ENCODE results near the gene CTAGE15.
"Not testable (repeated sequence)": the region's sequence is repeated elsewhere in the genome, so short reads cannot be mapped to it uniquely, and the experiment has no call there.

DNA sequence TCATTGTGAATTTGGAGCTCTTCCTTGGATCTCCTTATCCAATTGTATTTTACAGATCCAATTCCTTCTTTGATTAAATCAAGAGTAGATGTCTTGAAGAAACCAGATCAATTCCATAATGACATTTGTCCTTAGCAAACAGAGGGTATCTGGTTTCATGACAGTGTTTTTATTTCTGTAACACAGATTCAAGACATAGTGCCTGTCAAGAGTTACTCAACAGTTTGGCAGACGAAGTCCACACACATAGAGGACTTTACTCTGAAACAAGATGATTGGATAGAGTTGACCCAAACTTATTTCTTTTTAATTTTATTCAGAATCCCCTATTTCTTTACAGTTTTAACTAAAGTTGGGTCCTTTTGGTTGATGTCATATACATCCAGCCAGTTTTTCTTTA, 34.5 kb downstream of the CTAGE15 start:
- TF ChIP-seq, protein P1, sequence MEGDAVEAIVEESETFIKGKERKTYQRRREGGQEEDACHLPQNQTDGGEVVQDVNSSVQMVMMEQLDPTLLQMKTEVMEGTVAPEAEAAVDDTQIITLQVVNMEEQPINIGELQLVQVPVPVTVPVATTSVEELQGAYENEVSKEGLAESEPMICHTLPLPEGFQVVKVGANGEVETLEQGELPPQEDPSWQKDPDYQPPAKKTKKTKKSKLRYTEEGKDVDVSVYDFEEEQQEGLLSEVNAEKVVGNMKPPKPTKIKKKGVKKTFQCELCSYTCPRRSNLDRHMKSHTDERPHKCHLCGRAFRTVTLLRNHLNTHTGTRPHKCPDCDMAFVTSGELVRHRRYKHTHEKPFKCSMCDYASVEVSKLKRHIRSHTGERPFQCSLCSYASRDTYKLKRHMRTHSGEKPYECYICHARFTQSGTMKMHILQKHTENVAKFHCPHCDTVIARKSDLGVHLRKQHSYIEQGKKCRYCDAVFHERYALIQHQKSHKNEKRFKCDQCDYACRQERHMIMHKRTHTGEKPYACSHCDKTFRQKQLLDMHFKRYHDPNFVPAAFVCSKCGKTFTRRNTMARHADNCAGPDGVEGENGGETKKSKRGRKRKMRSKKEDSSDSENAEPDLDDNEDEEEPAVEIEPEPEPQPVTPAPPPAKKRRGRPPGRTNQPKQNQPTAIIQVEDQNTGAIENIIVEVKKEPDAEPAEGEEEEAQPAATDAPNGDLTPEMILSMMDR (IDR thresholded peaks at IDR 0.05): not testable (repeated sequence)
- not testable (repeated sequence) for TF ChIP-seq EZH2, EZH2phosphoT487 (IDR thresholded peaks at IDR 0.05)

Data from neural progenitor cell (in vitro differentiated cells).